Astrocyte (in vitro differentiated cells and primary cell): Measurements from ENCODE around the gene POLN.

Source experiments
- CTCF ChIP-seq: IDR thresholded peaks from 2 replicates; pipeline ENCODE4 v1.5.1; 2011; ENCODE audit warnings: low read depth, mild to moderate bottlenecking, inconsistent platforms, low read length, moderate library complexity; ENCODE audit not compliant: insufficient read depth
- EZH2 ChIP-seq: IDR thresholded peaks from 2 replicates; pipeline ENCODE4 v1.6.1; 2012; ENCODE audit warnings: mild to moderate bottlenecking, low read length, inconsistent platforms; ENCODE audit not compliant: insufficient read depth

GRCh38 chr4:2081540-2081939 lies 160.4 kb downstream of the POLN start:
- TF ChIP-seq CTCF (no peak), EZH2 (no peak)
